Measurements from ENCODE around the gene CEP95.

CEP95 gene

DNA sequence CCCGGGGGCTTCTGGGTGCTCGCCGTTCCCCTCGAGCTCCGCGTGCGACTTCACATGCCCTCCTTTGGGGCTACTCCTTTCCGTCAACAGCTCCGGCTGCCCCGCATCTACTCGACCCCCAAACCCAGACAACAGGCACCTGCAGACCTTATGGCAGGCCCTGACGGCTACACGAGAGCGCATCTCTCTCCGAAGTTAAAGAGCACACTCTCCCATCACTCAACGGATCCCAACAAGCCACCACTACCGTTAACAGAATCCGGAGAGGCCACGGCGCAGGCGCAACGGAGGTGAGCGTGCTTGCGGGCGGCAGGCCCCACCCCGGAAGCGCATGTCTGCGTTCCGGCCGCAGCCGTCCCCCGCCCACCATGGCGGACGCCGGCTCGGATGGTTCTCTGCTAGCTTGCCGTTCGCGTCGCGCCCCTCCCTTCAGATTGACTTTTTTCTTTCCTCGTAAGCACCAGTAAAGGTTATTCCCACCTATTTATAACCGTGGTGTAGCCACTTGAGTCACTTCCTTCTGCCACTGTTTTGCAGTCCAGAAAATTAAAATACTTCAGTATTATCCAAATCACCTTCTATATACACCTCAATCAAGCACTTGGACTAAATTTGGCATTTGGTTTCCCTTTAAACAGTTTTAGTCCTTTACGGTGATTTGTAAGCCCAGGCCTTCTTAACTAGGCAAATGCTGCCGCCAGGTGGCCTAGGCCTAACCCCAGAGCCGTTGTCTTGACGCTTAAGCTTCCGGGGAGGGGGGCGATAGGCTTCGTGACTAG is 9.8 kb upstream of the CEP95 start, which contains the start of gene POLG2:
Gene POLG2 (minus strand): TSS at position 269 of the 779 bp plus-strand sequence. CDS start 86 bp downstream, at position 183.
- peak; percentile 92 to 95 for DNase-seq

DNA sequence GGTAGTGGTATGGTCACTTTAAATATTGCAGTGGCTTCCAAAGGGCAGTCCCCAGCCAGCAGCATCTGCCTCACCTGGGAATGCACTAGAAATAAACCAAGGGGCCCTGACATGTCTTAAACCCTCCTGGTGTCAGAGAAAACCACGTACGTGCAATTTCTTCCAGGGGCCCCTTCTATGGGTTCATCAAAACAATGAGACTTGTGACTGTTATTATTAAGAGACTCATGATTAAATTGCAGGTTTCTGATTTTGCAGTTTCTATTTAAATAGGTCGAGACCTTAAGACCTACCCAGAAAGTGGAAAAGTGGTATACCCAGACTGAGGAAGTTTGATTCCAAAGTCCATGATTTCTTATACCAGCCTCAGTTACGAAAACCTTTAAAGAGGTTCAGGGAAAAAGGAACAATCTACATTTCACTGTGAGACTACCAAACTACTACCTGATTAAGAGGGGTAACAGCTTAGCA is 9.2 kb upstream of the CEP95 start:
- no peak for DNase-seq

DNA sequence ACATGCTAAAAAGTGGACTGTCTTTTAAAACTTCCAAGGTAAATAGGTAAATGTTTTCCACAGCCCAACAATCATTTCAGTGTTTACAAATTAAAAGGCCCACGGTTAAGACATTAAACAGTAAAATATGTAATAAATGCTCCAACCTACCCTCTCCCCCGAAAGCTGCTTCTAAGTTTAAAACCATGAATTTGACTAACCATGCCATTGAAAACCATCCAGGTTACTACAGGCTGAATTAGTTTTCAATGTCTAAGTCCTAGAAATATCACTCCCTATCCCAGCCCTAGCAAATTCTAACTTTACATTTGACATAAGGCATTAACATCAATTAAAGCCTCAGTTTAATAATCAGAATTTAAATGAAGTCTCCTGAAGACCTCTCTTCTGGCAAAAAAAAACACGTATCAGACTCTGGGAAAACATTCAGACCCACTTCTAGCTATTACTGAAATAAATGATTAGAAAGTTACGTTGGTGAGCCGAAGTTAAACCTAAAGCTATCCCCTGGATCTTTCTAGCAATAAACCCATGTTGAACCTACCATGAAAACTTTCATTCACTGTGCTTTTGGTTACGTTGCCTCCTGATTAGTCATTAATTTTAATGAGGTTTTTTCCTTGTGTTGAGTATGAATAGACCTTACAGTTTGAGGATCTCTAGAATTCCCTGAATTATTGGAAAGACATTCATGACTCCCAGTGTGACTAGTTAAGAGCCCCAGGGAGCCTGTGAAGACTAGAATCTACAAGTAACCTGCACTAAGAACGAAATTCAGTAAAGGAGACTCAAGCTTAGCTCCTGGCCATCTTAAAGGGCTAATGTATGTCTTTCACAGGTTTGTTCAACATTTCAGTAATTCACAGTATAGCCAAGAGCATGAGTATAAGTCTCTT is 8.2 kb upstream of the CEP95 start:
- DNase-seq = no peak

DNA sequence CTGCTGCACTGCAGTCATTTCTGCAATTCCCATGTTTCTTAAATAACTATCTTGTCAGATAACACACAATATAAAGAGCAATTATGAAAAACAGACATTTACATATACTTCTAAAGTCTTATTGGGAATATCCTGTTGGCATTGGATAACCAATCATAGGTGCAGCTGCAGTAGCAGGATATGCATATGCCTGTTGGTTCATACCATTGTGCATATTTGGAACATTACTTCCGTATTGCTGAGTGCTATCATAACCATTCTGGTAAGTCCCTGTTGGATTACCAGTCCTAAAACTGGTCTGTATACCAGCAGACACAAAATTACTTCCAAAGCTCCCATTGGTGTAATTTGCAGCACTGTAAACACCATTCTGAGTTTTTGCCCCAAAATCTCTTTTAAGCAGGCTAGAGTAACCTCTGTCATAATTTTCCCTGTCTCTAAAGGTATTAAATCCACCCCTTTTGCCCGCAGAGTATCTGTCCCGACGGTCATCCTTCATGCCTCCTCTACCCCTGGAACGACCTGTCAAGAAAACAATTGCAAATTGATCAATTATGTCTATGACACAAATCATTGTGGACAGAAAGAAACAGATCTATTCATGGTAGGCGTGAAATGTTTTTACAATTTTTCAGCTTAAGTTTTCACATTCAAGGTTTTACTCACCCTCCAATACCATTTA is 6.8 kb upstream of the CEP95 start:
- DNase-seq = no peak

DNA sequence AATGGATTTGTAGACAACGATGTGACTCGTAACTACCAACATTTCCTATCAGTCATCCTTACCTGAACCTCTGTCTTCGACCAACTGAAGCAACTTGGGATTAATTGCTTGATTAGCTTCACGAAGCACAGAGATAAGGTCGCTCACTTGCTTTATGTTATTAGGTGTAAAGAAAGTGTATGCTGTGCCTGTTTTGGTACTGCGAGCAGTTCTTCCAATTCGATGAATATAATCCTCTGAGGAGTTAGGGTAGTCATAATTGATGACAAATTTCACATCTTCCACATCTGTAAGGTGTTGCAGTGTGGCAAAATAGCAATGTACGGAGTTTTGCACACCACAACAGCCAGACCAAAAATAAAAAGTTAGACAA is 6.3 kb upstream of the CEP95 start:
- no peak for DNase-seq

DNA sequence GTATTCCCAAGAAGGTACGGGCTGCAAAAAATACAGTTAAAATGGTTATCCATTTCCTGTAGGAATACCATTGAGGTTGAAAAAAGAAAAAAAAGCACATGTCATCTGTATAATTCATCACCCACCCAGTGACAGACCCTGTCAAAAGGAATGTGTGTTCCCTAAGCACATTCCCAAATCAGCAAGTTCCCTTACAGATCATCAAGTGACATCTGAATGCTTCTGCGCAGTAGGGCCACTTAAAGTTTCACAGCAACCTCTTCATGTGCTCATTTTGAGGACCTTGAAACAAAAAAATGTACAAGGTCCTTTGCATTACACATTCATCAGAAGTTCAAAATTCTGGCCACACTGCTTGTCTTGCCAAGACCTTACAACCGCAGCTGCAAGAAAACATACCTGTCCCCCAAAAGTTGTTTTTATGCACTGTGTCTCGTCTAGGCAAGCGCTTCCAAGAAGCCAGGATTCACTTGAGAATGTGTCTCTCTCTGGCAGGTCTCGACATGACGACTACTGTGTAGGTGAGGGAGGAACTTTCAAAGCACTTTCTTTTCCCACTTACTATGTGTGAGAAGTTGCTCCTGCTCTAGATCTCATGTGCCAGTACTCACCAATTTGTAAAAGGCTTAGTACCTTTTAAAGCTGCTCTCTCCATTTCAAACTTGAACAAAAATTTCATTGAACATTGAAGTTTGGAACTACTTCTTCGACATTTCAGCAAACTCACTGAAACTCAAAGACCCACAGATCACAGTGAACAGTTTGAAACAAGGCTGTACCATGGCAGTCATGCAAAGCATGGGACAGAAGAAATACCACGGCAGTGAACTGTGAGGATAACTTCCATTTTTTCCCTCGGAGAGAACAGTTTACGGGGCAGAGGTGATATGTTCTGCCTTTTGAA is 5.7 kb upstream of the CEP95 start:
- DNase-seq = no peak

DNA sequence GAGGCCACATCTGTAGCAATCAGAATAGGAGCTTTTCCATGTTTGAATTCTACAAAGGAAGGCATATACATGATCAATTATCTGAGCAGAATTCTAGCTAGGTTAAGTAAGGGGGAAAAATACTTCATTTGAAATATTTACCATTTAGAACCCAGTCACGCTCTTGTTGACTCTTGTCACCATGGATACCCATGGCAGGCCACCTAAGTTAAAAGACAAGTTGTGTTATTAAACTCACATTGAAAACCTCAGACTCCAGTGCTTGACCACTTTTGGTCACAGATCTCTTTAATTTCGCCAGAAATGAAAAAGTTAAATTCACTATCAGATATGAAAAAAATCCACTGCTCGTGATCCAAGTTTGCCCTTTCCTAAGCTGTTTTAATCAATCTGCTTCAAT is 4.8 kb upstream of the CEP95 start:
- no peak for DNase-seq

DNA sequence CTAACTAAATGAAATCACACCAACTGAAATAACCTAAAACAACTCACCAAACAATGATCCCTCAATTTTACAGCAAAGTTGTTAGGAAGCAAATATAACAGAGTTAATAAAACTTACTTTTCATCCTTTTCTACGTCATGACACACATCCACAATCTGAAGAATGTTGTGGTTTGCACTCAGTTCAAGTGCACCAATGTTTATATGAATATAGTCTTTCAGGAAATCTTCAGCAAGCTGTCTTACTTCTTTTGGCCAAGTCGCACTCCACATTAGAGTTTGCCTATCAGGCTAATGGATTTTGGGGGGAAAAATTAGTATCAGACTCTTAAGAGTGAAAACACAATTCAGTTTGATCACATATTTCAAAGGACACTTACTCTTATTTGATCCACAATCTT is 4.0 kb upstream of the CEP95 start:
- no peak for DNase-seq

DNA sequence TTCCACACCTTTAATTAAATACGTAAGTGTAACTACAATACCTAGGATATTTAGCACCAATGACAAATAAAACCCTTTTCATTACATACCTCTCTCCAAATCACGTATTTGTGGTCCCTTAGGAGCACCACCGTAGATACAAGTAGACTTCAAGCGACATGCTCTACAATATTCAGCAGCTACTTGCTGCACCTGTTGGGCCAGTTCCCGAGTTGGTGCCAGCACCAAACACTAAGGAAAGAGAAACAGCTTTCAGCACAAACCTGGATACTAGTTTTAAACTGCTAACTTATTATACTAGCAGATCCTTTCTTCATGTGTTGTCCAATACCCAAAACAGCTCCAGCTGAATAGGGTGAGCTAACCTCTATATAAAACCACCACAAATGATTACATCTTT is 3.4 kb upstream of the CEP95 start:
- no peak for DNase-seq

DNA sequence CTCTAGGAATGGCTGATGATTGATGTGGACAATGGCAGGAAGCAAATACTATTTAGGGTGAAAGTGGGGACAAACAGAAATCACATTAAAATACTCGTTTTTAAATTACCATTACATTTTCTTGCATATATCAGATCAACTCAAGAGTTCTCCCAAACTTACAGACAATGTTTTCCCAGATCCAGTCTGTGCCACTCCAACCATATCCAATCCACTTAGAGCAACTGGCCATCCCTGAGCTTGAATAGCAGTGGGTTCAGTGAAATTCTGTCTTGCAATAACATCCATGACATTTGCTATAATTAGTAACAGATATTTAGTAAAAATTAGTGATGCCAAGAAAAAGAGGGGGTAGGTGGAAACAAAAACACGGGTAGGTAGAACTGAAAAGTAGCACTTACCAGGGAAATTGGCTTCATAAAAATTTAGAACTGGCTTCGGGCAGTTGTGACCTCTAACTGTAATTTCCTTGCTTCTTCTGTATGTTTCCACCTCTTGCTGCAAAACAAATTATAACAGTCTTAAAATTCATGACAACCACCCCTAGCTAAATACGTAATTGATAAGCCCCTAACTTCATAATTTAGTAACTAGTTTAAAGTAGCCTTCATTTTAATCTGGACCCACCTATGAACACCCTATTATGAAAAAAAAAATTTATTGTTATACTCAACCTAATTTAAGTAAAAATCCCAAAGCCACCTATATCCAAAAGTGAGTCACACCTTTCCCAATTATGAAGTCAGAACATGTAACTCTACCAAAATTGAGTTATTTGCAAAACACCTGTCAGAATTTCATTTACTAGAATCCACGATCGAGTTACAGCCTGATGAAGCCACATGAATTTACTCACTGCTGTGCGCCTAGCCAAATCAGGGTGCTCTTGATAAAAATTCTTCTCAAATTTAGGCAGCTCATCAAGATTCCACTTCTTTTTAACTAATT is 2.7 kb upstream of the CEP95 start:
- DNase-seq = no peak

DNA sequence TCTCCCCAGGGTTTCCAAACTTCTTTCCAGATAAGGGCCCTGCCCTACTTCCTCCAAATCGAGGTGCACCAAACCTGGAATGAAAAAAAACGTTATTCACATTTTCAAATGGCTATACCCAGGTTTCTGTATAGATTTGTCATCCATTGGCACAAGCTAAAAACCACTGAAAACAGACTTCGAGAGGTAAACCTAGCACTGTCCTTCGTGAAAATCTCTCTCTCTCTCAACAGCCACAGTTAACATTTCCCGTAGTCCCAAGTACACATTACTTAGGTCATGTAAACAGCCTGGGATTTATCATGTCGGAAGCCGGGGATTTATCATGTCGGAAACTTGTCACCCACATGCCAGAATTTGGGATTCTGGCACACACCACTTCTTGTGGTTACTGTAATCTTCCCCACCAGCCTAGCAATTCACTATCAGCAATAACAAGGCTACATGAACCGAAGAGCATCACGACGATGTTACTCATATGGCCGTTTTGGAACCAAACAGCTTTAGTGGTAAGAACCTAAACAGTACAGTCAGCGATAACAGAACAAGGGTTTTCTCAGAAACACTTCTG is 1.9 kb upstream of the CEP95 start:
- no peak for DNase-seq

DNA sequence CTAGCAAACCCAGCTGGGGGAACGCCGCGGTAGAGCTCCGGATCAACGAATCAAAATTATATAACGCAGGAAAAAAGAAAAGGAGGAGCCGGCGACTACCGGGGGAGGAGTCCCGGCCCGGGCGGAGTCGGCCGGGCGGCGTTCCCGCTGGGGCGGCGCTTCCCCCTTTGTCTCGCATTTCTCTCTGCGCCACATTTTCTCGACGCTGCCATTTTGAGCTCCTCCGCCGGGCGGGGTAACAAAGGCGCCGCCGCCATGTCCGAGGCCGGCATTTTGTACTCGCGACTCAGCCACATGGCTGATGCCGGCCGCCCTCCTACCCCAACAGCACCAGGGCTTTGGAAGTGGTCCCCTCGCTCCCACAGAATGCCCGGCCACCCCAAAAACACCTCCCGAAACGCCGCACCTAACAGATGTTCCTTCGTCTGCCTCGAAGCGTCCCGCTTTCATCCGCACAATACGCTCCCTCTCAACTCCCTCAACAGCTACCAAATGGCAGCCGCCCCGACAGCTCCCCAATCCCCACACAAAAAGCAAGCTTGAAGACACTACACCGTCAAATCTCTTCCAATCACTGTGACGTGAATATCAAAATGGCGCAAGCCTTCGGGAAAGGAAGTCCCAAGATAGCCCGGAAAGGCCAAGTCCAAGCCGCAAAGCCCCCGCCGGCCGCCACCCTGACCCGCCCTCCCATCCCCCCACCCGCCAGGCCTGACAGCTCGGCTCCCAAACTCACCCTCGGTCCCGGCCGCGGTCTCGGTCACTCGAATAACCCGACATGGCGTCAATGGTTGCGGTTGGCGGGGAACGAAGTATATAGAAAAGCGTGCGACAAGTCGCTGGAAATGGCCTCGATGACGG is 1.2 kb upstream of the CEP95 start:
- DNase-seq = peak; percentile 74 to 82

DNA sequence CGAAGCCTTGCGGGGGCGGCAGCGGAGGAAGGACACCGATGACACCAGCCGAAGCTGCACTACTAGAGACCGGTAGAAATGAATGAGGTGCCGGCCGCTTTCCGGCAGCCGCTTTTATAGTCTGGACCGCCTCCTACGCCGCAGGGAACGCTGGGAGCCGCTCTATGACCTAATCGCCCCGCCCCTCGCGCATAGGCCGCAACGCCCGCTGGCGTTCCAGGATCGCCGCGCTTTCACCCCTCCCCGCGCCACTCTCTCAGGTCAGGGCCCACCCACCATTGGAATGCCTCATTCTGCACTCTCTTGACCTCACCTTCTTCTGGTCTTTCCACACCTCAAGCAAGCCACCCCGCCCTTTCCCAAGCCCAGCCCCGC is 589 bp upstream of the CEP95 start, which contains the start of gene DDX5:
Gene DDX5 (minus strand): TSS at position 89 of the 375 bp plus-strand sequence. CDS start 170 bp downstream, outside the sequence.
- peak; percentile 97 for DNase-seq

DNA sequence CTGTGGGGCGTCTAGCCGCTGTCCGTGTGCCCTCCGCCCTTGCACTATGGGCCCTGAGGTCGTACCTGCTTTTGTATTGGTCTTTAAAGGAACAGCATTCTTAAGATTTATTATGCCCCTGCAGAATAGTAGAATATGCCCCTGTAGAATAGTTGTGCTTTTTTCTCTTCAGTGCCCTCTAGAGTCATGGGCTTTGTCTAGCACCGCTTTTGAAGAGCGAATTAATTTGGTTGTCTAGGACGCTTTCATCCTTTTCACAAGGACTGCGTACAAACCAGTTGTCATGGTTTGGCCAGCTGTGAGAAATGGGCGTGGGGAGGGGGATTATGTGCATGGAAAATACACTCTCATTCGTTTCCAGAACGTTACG is 621 bp downstream of the CEP95 start:
- peak in 1 of 2 experiments; percentile 35 for DNase-seq

DNA sequence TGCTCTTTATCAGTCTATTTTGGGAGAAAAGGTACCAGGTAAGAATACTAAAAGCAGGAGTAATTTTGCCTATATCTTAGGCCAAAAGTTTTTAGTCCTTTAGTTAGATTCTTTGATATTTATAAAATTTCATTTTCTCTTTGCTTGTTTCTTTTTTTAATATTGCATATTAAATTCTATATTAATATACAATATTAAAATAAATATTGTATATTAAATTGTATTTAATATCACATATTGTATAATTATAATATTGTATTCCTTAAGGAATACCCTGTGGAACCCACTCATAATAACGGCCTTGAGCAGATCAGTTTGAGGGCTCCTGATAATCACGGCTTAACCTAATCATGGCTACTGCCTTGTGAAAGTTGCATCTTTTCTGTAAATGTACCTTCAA is 1.9 kb downstream of the CEP95 start:
- DNase-seq = no peak

DNA sequence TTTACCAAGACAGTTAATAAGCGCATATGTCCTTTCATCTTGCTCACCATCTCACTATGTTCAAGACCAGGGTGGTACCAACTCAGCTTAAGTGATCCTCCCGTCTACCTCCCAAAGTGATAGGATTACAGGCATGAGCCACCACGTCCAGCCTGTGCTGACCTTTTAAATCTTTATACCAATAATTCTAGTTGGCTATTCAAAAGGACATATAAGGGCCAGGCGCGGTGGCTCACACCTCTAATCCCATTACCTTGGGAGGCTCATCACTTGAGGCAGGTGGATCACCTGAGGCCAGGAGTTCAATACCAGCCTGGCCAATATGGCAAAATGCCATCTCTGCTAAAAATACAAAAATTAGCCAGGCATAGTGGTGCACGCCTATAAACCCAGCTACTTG is 2.4 kb downstream of the CEP95 start:
- no peak for DNase-seq

DNA sequence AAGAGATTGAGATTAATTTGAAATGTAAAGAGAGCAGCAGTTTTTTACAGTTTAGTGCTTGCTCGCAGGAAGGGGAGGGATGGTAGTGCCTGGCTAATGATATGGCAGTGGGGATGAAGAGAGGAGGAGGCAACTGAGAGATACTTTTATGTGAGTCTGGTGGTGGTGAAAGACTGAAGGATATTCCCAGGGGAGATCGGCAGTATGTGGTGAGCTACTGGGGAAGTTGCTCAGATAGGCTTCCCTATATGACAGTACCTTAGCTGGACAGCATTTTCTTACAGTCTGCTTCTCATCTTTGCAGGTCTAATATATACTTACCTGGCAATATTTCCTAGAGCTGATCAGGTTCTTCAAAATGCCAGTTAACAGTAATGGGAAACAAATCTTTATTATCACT is 8.6 kb downstream of the CEP95 start:
- no peak for DNase-seq

DNA sequence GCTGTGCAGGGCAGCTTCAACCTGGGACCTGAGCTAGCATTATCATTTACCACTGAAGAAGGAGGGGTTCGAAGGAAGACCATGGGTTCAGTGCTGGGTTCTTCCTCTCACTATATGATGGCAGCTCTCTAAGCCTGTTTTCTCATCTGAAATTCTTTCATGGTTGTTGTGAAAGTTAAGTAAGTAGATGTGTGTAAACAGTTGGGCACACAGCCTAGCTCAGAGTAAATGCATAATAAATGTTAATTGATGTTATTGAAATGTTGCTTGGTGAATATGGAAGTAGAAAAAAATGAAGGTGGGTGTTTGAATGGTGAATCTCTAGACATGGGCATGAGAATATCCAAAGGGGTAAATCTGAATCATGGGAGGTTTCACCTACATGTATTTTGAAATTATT is 9.1 kb downstream of the CEP95 start:
- no peak for DNase-seq

DNA sequence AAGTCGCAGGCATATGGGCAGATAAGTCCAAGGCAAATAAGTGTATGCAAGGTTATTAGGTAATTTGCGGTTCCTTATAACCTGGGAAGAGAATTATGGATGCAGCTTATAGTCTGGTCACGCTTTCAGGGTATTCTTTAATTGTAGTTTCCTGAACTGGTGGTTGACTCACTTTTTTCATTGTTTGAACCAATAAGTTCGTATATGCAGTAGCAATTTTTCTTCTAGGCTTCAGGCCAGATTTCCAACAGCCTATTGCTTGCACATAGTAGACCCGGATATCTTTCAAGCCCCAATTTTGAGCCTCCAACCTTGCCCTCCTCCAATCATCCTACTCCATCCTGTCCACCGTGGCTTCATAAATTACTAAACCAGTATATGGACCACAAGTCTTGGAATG is 12.8 kb downstream of the CEP95 start:
- no peak for DNase-seq

DNA sequence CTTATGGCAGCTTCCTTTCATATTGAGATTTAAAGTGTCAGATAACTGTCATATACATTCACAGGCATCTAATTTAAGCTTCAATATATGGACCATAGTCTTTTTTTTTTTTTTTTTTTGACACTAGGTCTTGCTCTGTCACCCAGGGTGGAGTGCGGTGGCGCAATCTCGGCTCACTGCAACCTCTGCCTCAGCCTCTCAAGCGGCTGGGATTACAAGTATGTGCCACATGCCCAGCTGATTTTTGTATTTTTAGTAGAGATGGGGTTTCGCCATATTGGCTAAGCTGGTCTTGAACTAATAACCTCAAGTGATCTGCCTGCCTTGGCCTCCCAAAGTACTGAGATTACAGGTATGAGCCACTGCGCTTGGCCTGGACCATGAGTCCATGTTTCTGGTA is 13.6 kb downstream of the CEP95 start:
- no peak for DNase-seq

Data from stimulated activated CD4-positive, alpha-beta T cell treated with anti-CD3 and anti-CD28 coated beads, Interleukin-4, amount 100 ng/mL, for 4 hours (primary cell).